LoVo (cell line): ENCODE results near the gene CRYL1.

Source experiments
- DNase-seq: peaks from one replicate; pipeline ENCODE4 v3.0.0-alpha.2; 2016; ENCODE audit warnings: low spot score

Gene CRYL1

DNA sequence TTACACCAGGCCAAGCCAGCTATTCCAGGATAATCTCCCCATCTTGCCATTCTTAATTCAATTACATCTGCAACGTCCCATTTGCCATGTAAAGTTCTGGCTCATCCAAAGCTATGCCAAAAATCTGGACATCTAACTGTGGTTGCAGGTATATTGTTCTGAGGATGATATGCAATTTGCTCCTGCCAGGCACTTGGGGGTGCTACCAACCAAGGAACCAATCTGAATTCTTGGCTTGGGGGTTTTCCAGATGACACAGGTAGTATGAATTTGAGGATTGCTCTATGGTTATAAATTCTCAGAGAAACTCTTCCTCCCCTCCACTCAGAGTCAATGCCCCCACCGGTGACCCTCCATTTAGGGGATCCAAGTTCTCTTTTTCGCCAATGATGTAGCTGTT, 33.0 kb downstream of the CRYL1 start:
- peak; percentile 26 for DNase-seq

DNA sequence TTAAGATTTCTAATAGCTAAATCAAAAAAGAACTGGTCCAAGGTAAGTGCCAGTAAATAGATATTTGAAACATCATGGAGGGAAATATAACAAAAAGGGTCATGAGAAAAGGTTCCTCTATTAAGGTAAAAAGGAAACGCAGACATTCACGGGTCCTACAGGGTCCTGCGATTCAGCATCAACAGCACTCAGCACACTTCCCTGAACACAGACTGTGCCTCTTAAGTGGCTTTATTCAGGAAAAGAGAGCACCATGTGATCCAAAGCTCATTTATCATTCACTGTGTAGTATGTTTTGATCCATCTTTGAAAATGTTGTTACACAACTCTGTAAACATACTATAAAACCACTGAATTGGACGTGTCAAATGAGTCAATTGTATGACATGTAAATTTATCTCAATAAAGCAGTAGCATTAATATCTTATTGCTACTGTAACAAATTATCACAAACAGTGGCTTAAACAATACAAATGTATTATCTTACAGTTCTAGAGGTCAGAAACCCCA, 33.7 kb downstream of the CRYL1 start:
- DNase-seq: no peak

- peak; percentile 46 for DNase-seq
These were observed 36.4 kb downstream of the CRYL1 start for GRCh38 chr13:20489185-20489820.

DNA sequence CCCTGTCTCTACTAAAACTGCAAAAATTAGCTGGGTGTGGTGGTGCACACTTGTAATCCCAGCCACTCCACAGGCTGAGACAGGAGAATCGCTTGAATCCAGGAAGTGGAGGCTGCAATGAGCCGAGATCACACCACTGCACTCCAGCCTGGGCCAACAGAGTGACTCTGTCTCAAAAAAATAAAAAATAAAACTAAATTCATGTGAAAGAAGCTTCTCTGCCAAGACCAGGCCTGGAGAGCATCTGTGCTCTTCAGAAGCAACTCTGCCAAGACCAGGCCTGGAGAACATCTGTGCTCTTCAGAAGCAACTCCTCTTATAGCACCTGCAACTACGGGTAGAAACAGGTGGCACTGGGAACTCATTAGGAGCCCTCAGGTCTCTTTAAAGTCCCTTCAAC, 37.7 kb downstream of the CRYL1 start:
- no peak for DNase-seq

GRCh38 chr13:20482787-20483186, 42.9 kb downstream of the CRYL1 start:
- DNase-seq: no peak

GRCh38 chr13:20482275-20482761, 43.3 kb downstream of the CRYL1 start:
- no peak for DNase-seq

DNA sequence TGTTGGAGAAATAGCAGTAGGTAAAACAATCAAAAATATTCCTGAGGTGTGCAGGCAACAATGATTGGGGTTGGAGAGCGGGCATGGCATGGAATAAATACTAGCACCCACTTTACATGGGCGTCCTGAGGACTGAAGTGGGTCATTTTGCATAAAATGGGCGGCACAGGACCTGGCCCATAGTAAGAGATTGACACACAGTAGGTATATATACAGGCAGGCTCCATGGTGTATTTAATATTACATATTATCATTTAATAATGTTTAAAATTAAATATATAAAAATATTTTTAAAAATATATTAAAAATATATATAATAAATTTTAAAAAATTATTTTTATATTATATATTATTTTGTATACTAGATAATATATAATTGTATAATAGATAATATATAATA, 48.3 kb downstream of the CRYL1 start:
- no peak for DNase-seq

DNA sequence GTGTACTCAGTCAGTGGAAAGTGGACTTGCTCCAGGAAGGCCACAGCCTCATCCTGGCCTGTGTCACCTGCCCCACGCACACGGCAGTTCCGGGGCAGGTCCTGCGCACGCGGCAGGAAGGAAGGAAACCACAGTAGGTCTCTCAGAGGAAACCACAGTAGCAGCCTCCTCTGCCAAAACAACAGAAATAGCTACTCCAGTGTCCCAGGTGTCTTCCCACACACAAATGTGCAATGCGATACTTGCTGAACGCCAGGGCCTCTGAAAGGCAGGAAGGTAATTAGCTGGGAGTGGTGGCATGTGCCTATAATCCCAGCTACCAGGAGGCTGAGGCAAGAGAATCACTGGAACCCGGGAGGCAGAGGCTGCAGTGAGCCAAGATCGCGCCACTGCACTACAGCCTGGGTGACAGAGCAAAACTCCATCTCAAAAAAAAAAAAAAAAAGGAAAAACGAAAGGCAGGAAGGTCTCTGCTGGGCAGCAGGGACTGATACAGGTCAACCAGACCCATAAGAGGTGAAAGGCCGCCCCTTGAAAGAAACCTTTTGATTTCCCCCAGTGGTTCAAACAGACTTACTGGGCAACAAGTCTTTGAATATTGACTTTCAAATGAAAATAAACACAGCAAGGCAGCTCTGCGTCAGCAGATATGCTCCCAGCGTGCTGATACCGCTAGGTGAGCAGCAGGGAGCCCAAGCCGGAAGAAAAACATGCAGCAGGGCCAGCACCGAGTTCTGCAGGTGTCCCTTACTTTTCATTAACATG, 49.5 kb downstream of the CRYL1 start:
- DNase-seq: no peak

DNA sequence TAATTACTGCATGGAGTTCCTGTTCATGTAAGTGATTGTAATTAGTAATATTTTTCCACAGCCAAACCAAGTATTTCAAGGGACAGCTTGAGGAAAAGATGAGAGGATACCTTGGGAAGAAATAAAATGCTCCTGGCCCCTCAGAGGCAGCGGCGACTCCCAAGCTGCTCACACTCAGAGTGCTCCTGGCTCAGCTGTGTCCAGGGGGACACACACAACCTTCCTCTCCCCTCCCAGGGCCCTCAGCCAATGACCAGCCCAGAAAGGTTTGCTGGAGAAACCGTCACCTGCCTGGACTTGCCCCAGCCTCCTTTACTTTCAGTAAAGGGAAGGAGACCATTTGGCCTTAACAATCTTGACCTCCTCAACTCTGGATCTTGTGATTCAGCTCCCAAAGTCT, 51.1 kb downstream of the CRYL1 start:
- DNase-seq: no peak

DNA sequence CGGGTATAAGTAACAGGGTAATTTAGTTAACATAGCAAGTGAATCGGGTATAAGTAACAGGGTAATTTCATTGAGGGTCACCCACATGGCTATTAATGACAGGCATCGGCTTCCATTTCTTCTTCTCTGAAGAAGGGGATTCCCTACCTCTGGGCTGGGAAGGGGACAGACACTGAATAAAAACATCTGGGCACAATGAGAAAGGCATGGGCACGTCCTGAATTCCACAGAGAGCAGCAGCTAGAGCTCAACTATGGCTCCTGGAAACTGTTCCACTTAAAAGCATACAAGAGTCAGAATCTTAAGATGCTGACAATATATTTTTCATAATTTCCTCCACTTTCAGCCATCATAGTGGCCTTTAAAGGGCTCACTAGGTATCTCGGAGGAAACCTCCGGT, 51.8 kb downstream of the CRYL1 start:
- no peak for DNase-seq

DNA sequence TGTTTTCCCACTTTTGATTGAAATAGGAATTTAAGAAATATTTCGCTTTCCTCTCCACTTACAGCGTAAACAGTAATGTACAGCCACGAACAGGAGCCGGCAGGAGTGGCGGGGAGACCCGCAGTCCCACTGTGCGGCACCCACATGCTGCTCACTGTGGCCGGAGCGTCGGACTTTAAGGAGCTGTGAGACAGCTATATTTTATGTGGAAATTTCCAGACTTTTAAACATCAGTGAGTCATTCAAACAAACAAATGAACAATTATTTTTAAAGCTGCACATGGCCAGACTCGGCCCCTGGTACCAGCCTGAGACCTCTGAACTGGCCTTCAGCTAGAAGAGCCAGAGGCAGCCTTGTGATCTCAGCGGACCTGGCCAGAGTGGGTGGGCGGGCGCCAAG, 52.5 kb downstream of the CRYL1 start:
- no peak for DNase-seq

GRCh38 chr13:20472531-20472930, 53.1 kb downstream of the CRYL1 start:
- no peak for DNase-seq

DNA sequence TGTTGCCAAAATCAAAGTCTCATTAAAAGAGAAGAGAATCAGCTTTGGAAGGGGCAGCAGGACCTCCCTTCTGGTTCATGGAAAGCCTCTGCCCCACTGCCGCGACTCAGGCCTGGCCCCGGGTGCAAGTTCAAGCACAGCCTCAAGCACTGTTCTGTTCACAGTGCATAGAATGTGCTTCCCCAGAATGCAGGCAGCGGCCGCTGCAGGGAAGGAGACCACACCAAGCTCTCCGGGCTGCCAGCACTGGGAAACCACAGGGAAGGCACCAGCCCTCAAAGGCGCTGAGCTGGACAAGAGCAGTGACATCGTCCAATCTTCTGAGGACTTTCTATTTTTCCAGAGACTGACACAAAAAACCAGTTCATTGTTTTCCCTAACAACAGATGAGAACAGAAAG, 55.5 kb downstream of the CRYL1 start:
- DNase-seq: no peak

DNA sequence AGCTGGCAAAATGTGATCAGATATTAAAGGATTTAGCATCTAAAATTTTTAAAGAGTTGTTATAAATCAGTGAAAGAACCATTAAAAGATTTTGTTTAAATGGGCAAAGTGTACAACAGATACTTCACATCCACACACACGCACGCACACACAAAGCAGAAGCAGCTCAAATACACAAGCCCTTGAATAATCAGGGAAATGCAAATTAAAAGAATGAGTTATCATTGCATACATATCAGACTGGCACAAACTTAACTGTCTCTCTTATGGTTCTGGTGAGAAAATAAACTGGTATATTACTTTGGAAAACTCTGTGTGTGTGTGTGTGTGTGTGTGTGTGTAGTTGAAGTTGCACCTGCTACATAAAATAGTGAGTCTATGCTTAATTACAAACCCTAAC, 59.3 kb downstream of the CRYL1 start:
- DNase-seq: no peak

GRCh38 chr13:20465218-20465879, 60.3 kb downstream of the CRYL1 start:
- peak; percentile 30 for DNase-seq

DNA sequence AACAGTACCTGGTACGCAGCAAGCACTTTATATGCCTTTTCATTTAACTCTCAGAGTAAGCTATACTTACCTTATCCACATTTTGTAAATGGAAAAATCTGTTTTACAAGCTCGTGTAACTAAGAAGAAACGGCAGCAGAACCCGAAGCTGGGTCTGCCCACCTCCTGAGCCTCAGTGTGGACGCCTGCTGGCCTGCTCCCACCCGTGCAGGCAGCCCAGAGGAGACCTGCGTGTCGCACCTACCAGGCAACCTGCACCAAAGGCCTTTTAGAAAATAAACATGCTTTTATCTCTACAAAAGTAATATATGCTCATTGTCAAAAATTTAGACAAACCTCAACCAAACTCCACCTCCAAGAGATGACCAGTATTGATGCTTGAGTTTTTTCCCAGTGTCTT, 62.7 kb downstream of the CRYL1 start:
- no peak for DNase-seq

- DNase-seq: no peak
These were observed 63.1 kb downstream of the CRYL1 start for GRCh38 chr13:20462533-20462915.

- DNase-seq: no peak
These were observed 63.7 kb downstream of the CRYL1 start for GRCh38 chr13:20461860-20462532.

DNA sequence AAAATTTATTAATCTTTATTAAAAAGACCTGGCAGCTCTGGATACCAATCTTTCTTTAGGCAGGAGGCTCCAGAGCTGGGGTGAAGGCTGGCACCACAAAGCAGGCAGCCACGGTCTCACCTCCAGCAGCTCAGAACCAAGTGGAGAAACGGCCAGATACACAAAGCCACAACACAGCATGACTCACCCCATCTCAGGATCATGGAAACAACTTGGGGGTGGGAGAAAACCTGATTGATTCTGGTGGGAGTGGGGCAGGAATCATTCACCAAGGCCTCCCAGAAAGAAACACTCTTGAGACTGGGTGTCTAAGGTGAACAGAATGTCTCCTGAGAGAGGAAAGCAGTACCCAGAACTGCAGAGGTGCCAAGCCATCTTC, 64.2 kb downstream of the CRYL1 start:
- no peak for DNase-seq

- no peak for DNase-seq
These were observed 64.9 kb downstream of the CRYL1 start for GRCh38 chr13:20460761-20461160.

DNA sequence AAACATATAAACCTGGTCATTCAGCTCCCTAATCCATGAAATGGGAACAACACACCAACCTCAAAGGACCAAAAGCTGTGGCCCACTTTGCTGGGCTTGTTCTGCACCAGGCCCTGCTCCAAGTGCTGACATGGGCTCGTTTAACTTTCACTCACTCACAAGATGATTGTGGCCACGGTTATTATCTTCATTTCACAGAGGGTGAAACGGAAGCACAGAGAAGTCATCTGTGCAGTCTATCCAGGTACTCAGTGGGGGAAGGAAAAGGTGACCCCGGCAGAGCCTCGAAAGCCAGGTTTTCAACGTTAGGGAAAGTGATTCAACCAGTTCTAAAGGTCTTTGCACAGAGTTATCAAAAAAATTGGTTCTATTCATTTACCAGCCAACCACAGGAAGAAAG, 68.0 kb downstream of the CRYL1 start:
- DNase-seq: no peak

DNA sequence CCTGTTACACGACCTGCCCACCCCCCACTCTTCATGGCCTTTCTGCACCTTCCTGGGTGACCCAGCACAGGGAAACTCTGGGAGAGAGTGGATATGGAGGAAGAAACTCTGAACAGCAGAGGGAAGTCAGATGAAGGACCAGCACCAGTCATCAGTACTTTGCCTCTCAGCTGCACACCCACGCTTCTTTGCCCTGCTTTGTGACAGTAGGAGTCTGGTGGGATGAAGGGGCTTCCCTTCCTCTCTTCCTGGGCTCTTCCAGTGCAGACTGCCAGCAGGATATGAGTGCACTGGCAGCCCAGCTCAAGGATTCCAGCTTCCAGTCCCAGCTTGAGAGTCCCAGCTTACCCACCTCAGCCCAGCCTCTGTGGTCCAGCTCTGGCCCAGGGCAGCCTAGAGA, 68.9 kb downstream of the CRYL1 start:
- DNase-seq: no peak

GRCh38 chr13:20451397-20451796, 74.3 kb downstream of the CRYL1 start:
- DNase-seq: no peak
